HG02852 (cell line): ENCODE results near the gene MCEMP1.

Experiments
- ATAC-seq: cut with Tn5 transposase; IDR thresholded peaks from one replicate; pipeline ENCODE4 v1.9.1; 2021; ENCODE audit warnings: mild to moderate bottlenecking, moderate library complexity; ENCODE audit not compliant: unreplicated experiment

Gene MCEMP1

DNA sequence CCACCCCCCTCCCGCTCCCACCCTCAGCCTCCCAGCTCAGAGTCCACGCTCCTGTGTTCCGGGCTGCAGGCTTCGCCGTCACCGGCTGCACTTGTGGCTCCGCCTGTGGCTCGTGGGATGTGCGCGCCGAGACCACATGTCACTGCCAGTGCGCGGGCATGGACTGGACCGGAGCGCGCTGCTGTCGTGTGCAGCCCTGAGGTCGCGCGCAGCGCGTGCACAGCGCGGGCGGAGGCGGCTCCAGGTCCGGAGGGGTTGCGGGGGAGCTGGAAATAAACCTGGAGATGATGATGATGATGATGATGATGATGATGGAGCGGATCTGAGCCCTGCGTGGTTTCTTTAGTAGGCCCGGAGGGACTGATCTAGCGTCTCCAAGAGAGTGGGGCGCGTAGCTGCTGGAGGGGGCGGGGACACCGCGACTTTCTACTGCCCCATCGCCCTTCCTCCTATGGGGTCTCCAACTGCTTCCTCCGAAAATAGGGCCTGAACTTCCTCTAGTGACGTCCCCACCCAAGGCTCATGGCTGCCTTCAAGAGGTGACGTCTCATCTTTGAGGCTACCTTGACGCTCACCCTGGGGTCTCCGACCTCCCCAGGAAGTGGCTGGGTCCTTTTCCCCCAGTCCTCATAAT is 6.6 kb upstream of the MCEMP1 start:
- no peak for ATAC-seq

DNA sequence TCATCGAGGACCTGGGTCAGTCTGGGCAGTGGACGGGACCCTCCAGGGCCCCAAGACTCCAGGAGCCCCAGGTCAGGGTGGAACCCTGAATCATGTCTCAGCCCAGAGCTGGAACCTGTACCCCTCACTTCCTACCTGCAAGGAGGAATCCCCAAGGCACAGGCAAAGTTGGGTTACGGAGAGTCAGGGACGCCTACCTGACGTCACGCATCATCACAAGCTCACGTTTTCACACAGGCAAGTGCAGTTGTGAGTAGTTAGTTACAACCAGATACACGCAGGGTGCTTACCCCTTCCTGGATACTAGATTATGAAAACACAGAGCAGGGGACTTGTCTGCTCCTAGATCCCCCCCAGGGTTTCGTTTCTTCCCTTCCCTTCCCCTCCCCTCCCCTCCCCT is 6.1 kb upstream of the MCEMP1 start:
- ATAC-seq: no peak

DNA sequence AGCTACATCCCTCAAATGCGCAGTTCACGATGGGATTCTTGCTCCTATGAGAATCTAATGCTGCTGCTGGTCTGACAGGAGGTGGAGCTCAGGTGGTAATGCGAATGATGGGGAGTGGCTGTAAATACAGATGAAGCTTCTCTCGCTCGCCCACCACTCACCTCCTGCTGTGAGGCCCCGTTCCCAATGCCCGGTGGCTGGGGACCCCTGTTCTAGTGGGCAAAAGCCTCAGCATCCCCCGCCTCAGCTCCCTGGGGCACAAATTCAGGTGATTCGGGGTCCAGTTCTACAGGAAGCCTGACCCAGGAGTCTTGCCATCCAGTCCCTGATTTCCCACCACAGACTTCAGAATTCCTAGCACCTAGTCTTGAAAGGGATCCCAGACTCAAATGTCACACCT is 4.4 kb upstream of the MCEMP1 start:
- ATAC-seq: no peak

DNA sequence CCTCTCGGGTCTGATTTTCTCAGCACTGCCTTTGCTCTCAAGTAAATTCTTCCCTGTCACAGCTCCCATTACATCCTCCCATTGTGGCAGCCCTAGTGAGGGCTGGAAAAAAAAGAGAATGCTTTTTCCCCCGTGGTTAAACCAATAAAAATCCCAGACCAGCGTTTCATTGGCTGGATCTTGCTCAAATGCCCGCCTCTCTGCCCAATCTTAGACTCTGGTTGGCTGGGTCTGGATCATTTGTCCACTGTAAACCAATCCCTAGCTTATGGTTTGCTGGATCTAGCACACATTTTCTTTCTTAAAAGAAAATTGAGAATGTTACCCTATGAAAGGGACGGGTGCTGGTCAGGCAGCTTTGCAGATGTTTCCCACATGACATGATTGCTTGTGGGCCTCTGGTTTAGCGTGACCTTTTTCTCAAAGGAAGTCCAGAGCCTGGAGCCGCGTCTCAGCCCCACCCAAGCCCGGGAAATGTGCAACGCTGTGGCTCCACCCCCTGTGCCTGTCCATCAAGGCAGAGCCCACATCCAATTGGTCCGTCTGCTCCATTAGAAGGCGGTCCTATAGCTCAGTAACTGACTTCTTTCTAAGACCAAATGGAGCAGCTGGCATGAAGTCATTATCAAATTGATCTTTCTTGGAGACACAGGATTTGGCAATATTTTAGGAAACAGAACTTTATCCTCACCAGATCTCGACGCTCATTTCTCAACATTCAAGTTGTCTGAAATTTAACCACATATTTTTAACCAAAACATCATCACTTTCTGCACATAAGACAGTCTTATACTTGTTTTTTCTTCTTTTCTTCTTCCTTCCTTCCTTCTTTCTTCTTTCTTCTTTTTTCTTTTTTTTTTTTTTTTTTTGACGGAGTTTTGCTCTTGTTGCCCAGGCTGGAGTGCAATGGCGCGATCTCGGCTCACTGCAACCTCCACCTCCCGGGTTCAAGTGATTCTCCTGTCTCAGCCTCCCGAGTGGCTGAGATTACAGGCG is 2.6 kb upstream of the MCEMP1 start:
- ATAC-seq: no peak

DNA sequence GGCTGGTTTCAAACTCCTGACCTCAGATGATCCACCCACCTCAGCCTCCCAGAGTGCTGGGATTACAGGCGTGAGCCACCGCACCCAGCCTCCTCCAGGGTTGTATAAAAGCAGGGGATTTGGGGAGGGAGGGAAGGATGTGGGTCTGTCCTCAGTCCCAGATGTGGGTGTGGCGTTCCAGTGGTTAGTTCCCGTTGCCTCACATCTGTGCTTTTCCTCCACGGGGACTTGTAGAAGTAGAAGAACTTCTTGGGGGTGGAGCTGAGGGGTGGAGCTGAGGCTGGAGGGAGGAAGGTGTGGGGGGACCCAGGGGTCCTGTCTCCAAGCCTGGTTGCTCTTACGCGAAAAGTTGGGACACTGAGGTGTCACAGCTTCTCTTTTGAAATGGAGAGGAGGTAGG is 514 bp upstream of the MCEMP1 start:
- no peak for ATAC-seq

DNA sequence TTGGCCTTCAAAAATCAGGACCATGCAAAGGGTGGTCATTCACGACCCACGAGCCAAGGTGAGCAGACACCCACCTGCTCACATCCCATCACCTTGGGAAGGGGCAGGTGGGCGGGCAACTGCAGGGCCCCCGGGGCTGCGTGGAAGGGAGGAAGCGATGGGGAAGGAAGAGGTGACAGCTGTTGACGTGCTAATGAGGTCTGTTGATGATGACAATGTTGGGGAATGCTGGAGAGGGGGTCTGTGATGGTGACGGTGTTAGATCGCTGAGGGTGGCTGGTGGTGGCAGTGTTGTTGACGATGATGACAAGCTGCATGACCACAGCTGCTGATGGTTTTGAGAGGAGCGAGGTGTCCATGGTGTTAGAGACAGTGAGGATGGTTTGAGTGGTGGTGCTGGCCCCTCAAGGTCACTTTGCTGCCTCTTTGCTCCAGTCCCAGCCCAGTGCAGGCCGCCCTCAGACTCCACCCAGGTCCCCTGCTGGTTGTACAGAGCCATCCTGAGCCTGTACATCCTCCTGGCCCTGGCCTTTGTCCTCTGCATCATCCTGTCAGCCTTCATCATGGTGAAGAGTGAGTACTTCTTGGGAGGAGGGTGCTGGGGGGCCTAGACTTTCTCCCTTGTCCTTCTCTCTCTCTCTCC is 900 bp downstream of the MCEMP1 start:
- no peak for ATAC-seq

DNA sequence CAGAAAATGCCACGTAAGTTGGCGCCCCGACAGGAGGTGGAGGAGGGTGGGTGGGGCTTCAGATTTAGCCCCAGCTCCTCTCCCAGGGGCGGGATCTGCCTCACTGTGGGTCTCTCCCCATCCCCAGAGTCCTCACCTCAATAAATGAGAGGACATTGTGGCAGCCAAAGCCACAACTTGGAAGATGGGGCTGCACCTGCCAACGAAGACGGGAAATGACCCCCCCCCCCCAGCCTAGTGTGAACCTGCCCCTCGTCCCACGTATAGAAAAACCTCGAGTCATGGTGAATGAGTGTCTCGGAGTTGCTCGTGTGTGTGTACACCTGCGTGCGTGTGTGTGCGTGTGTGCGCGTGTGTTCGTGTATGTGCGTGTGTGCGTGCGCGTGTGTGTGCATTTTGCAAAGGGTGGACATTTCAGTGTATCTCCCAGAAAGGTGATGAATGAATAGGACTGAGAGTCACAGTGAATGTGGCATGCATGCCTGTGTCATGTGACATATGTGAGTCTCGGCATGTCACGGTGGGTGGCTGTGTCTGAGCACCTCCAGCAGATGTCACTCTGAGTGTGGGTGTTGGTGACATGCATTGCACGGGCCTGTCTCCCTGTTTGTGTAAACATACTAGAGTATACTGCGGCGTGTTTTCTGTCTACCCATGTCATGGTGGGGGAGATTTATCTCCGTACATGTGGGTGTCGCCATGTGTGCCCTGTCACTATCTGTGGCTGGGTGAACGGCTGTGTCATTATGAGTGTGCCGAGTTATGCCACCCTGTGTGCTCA is 2.3 kb downstream of the MCEMP1 start:
- ATAC-seq: no peak

DNA sequence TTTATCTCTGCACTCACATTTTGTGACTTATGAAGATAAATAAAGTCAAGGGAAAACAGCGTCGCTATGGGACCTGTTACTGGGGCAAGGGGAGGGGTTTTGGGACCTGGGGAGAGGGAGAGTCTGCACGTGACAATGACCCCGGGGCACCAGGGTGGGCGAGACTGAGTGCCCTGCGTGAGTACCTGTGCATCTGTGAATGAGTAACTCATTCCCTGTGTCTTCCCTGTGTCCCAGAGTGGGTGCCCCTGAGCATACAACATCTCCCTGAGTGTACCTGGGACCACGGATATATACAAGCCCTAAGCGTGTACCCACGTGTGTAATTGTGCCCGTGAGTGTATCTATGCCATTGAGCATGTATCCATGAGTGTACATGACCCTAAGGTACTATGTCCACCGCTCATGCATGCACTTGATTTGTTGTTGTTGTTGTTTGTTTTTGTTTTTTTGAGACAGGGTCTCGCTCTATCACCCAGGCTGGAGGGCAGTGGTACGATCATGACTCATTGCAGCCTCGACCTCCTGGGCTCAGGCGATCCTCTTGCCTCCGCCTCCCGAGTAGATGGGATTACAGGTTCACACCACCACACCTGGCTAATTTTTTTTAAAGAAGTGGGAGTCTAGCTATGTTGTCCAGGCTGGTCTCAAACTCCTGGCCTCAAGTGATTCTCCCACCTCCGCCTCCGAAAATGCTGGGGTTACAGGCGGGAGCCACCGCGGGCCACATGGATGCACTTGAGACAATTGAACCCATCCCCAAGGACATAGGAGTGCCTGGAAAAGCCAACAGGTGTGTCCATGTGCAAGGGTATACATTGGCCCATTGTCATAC is 3.1 kb downstream of the MCEMP1 start:
- ATAC-seq: no peak

DNA sequence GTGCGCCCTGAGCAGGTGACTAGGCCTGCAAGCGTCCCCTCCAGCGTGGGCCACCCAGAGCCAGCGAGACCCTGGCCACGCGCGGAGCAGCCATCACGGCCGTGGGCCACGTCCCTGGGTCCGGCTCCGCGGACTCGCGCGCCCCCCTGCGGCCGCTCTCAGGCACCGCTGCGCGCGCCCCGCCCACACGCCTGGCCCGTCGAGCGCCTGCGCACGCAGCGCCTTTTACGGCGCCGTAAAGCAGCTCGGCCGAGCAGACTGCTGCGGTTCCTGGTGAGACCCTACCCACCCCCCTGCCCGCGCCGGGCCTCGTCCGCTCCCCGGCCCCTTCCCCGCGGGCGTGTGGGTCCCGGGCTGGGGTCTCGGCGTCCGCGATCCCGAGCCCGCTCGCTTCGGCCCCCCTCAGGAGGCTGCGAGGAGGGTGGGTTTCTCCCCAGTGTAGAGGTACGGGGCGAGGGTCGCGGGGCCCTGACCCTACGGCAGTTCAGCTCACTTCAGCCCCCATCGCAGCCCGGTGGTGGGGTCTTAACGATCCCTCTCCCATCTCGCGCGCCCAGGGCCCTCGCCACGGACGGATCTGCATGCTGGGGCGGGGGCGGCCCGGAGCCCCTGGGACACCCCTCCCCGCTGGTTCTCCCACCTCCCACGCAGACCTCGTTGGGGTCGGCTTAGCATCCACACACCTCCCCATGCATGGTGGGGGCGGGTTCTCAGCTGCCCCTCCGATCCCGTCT is 3.9 kb downstream of the MCEMP1 start, which contains the start of gene TRAPPC5:
TRAPPC5 (plus strand) TSS at position 228 of the 734 bp plus-strand sequence. CDS start 1,421 bp downstream, outside the sequence.
- ATAC-seq: no peak

DNA sequence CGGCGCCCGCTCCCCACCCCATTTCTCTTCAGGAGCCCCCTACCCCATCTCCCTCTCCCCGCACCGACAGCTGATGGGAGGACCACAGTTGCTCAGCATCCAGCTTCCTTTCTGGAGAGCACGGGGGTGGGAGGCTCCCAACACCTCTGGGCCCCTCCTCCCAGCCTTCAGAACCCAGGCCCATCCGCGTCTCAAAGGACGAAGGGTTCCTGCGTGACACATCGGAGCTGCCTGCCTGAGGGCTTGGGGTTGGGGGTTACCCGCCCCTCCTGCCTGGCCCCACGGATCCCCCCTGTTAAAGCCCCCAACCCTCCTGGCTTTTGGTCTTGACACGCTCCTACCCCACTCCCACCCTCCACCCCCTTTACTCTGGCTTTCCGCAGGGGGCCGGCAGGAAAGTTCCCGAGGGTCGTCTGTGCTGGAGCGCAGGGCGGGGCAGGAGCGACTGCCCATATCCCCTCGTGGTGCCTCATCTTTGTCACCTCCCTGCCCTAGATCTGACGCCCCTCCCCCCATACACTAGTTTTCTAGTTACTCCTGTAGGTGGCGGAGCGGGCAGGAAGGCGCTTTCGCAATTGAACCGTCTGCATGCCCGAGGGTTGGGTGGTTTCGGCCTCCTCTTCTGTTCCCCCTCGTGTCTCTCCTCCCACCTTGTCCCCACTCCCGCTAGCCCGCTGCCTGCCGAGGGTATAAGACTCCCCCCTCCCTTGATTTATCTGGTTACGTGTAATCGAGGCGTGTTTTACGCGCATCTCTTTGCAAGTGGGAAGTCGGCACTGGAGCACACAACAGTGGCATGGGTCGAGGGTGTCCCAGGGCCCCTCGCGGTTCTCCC is 4.7 kb downstream of the MCEMP1 start:
- ATAC-seq: no peak

DNA sequence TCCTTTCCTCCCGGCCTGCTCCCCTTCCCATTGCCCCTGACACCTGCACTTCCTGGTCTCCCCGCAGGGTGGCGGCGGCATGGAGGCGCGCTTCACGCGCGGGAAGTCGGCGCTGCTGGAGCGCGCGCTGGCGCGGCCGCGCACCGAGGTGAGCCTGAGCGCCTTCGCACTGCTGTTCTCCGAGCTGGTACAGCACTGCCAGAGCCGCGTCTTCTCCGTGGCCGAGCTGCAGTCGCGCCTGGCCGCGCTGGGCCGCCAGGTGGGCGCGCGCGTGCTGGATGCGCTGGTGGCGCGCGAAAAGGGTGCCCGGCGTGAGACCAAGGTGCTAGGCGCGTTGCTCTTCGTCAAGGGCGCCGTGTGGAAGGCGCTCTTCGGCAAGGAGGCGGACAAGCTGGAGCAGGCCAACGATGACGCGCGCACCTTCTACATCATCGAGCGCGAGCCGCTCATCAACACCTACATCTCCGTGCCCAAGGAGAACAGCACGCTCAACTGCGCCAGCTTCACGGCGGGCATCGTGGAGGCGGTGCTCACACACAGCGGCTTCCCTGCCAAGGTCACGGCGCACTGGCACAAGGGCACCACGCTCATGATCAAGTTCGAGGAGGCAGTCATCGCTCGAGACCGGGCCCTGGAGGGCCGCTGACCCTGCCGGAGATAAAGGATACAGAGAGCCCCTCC is 5.4 kb downstream of the MCEMP1 start:
- no peak for ATAC-seq

DNA sequence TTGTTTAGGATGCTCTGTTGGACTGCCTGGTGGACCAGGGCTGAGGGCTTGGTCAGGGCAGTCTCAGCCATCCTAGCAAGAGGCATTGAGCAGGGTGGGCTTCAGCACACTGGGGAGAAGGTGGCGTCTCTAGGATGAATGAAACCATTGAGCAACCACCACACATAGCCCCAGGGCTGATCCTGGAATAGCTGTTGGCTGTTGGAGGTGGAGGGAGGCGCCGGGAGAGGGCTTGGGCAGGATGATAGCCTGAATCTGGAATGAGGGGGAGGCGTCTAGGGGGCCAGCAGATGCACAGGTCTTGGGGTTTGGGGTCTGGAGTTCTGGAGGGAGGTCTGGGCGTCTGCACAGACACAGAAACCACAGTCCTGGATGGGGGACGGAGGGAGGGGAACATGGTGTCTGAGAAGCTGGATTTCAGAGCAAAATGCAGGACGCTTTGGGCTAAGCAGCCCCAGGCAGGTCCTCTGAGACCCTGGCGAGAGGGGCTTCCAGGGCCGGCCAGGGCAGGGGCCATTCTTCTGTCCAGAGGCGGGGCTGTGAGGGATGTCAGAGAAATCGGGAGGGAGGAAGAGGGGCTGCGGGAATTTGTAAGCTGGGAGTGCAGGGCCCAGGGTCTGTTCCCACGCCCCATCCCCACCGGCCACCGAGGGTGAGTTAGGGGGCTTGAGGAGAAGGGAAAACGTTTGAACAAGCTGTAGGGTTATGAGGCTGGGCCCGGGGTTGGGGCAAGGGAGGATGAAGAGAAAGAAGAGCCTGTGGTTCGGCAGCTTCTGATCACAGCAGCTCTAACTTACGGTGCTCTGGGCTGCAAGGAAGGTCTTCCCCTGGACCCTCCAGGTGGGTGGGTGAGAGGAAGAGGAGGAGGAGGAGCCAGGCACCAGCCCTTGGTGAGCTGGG is 8.9 kb downstream of the MCEMP1 start:
- no peak for ATAC-seq

DNA sequence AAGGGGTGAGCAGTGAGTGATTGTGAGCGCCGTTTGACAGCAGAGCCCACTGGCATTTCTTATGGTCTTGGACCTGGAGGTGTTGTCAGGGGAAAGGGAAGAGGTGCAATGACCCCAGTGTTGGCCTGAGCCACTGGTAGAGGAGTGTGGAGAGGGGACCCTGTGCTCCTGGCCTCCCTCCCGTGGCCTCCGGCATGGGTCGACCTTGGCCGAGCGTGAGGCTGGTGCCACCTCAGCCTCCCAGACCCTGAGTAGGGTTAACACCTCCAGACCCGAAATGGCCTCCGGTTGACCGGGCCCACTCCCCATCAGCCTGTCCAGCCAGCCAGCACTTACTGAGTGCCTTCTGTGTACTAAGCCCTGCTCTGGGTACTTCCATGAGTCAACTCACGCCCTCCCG is 10.3 kb downstream of the MCEMP1 start:
- ATAC-seq: no peak

DNA sequence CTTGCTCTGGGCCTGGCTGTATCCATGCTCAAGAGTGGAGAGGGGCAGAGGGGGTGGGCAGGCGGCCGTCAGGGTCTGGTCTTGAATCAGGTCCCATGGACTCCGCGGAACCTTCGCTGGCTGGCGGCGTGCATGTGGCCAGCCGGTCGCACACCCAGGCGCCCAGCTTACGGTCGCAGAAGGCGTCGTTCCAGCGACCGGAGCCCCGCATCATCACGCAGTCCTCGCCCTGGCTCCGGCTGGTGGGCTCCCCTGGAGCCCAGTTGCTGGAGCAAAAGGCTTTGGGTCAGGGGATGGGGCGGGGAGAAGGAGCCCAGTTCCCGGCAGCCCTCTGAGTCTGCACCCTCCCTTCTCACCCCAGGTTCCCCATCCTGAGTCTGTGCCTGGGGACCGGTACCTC is 12.3 kb downstream of the MCEMP1 start:
- no peak for ATAC-seq

DNA sequence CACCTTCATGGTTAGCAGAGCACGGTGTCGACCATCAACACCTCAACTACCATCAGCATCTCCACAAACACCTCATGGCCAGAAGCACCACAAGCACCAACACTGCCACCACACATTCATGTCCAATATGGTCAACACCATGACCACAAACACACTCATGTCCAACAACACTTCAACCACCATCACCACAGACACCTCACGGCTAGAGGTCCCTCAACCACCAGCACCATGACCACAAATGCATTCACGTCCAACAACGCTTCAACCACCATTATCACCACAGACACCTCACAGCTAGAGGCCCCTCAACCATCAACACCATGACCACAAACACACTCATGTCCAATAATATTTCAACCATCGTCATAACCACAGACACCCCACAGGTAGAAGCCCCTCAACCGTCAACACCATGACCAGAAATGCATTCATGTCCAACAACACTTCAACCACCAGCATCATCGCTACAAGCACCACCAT is 13.9 kb downstream of the MCEMP1 start:
- no peak for ATAC-seq

DNA sequence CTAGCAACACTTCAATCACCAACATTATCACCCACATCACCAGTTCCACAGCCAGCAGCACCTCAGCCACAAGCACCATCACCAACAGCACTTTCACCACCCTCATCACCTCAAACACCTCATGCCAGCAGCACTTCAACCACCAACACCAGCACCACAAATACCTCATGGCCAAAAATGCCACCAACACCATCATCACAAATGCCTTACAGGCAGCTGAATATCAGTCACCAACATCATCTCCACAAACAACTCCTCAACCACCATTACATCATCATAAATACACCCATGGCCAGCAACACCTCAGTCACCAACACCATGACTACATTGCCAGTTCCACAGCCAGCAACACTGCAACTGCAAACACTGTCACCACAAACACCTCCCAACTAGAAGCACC is 14.6 kb downstream of the MCEMP1 start:
- no peak for ATAC-seq
